SKM-1 treated with dmso at 0.1 percent for 144 hours (cell line): Measurements from ENCODE around the gene ADIPOR2.

Experiments used
- DNase-seq: peaks from one replicate; lab custom pipeline; 2025; ENCODE audit not compliant: unreplicated experiment; lab: John Stamatoyannopoulos, UW

The ADIPOR2 gene, protein sequence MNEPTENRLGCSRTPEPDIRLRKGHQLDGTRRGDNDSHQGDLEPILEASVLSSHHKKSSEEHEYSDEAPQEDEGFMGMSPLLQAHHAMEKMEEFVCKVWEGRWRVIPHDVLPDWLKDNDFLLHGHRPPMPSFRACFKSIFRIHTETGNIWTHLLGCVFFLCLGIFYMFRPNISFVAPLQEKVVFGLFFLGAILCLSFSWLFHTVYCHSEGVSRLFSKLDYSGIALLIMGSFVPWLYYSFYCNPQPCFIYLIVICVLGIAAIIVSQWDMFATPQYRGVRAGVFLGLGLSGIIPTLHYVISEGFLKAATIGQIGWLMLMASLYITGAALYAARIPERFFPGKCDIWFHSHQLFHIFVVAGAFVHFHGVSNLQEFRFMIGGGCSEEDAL

DNA sequence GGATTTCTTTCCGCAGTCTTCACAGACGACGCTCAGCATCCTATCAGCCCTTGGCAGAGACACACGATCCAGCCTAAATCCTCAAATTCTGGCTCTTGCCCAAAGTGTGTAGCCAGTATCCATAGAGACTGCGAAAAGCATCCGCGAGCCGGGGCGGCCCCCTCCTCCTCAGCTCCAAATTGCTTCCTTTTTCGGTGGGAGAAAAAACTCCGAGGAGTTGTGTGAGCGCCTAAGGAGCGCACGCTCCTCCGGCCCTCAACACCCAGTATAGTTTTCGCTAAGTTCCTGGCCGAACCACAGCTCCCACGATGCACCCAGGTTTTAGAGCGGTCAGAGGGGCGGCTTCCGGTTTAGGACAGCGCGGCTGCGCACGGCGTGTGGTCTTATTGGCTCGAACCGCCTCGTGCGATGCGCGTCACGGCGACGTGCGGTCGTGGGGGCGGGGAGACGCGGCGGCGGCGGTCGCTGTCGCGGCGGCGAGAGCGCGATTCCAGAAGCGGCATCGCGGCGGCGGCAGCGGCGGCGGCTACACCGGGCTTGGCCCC, at the start of gene ADIPOR2:
ADIPOR2 (plus strand) TSS at position 493 of the 545 bp plus-strand sequence. CDS start 63,274 bp downstream, outside the sequence.
- peak; percentile 74 for DNase-seq

DNA sequence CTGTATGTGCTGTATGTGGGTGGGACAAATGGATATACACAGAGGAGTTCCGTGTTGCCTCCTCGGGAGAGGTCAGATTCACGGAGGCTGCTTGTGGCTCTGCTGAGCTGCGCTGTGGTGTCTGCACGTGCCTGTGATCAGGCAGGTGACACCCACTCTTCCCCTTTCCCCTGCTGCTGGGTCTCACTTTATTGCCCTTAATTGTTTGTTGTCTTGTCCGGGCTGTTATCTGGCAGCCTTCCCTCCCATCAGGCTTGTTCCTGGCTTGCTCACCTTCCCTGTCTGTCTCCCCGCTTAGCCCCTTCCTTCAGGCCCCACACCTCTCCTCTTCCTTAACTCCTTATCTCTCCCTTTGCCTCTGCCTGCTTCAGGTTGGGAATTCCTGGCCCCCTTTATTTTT, 48.4 kb upstream of the ADIPOR2 start:
- DNase-seq = no peak

DNA sequence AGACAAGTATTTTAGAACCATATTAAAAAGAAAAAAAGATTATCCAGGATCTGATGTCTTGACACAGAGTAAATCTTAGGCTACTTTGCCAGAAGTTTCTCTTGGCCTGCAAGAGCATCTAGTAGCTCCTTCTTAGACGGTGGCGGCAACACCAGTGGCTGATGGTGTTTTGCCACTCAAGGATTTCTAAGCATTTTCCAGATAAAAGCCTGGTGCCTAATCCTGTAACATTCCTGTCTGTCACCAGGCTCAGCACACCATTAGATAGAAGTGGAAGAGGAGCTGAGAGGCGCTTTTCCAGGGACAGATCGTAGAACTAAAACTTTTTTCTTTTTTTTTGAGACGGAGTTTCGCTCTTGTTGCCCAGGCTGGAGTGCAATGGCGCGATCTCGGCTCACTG, 47.8 kb upstream of the ADIPOR2 start:
- no peak for DNase-seq

DNA sequence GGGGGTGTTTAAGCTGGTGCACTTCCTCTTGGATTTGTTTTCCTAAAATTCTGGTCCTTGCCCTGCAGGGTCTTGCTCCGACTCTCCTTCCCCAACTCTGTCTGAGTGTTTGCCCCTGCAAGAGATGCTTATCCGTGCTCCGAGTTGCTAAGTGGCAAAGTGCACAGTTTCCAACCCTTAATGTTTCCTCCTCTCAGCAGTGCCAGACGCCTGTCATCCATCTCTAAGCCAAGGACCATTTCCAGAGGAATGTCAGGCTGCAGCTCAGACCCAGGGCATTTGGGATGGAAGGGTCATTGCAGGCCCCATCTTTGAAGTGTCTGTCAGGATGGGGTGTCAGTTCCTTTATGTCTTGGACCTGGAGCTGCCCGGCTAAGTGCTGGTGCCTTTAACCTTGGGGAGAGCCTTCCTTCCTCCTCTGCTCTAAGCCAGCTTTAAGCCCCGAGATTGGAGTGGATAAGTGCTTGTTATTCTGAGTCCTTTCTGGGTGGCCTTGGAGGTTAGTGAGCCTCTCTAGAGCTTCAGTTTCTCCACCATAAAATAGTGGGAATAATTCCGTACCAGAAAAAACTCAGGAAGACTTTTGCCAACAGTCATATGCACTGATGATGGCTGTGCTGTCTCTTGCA, 46.9 kb upstream of the ADIPOR2 start:
- no peak for DNase-seq

DNA sequence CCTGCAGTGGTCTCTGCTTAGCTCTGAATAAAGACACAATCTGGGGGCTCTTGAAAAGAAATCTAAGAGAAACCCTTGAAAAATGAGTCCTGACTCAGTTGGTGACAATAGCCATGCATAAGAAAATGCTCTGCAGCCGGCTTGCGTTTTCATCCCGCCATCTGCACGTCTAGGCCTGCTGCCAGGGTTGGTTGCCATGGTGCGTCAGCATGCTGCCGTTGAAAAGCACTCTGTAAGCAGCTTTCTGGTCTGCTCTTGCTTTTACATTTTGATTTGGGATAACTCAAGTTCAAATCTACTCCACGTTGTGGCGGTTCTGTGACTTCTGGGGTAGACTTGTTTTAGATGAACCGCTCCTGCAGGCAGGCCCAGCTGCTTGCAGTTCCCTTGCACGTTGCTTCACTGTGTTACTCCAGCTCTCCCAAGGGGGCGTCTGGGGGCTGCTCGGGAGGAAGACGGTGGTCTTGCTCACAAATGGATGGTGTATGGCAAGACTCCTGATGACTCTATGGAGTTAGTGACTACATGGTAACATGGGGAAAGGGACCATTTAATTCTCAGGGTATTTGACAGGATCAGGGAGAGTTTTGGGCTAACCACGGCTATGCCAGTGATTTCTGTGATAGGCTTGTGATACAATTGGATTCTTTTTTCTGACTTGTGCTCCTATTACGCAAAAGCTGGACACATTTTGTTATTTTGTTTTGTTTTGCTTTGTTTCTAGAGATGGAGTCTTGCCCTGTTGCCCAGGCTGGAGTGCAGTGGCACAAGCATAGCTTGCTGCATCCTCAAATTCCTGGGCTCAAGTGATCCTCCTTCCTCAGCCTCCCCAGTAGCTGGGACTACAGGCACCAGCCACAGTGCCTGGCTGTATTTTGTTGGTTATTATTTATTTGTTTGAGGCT, 46.1 kb upstream of the ADIPOR2 start:
- DNase-seq = no peak

DNA sequence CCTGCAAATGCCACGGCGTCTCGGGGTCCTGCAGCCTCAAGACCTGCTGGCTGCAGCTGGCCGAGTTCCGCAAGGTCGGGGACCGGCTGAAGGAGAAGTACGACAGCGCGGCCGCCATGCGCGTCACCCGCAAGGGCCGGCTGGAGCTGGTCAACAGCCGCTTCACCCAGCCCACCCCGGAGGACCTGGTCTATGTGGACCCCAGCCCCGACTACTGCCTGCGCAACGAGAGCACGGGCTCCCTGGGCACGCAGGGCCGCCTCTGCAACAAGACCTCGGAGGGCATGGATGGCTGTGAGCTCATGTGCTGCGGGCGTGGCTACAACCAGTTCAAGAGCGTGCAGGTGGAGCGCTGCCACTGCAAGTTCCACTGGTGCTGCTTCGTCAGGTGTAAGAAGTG, 45.1 kb upstream of the ADIPOR2 start:
- DNase-seq = no peak

DNA sequence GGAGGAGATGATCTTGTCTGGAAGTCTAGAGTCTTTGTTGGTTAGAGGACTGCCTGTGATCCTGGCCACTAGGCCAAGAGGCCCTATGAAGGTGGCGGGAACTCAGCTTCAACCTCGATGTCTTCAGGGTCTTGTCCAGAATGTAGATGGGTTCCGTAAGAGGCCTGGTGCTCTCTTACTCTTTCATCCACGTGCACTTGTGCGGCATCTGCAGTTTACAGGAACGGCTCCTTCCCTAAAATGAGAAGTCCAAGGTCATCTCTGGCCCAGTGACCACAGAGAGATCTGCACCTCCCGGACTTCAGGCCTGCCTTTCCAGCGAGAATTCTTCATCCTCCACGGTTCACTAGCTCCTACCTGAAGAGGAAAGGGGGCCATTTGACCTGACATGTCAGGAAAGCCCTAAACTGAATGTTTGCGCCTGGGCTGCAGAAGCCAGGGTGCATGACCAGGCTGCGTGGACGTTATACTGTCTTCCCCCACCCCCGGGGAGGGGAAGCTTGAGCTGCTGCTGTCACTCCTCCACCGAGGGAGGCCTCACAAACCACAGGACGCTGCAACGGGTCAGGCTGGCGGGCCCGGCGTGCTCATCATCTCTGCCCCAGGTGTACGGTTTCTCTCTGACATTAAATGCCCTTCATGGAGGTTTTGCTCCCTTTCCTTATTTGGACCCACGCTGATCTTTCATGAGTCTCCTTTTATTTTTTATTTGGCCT, 44.1 kb upstream of the ADIPOR2 start:
- DNase-seq = no peak

DNA sequence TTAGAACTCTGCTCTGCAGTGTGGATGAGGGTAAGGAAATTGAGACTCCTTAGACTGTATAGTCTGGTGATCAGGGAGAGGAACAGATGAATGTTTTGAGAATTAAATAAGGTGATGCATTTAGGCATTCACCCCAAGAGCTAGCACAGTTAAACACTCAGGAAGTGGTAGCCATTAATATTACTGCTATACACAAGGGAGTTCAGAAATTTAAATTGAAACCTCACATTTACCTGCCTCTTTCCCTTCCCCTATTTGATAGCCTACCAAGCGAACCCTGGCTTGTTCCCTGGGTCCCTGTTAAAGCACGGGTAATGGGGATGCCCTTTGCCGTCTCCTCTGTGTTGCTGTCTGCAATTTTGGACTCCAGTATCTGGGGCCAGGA, 43.6 kb upstream of the ADIPOR2 start:
- DNase-seq = no peak

DNA sequence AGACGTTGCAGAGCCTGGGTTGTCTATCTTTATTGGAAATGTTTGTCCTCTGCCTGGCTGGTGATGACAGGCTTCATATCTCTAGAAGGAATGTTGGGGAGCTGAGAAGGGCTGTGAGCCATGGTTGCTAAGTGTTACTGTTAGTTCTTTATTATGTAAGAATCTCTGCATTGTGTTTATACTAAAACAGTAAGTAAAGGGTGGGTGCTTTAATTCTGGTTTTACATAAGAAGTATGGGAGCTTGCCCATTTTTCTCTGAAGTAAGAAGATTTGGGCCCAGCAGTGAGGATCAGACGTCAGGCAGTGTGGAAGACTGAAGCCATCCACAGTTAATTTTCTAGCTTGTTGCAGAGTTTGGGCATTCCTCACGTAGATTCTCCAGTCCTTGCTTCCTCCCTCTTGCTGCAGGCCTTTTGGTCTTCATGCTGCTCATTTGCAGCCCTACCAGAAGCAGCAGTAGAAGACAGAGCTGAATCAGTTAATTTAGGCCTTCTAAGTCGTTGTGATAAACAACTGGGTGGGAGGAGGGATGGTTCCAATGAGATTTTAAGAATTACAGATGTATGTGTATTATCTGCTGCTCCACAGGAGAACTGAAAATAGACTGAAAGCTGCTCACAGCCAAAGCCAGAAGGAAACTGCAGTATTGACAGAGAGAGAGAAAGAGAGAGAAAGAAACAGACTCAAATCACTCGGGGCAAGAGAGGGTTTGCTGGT, 40.5 kb upstream of the ADIPOR2 start:
- no peak for DNase-seq

DNA sequence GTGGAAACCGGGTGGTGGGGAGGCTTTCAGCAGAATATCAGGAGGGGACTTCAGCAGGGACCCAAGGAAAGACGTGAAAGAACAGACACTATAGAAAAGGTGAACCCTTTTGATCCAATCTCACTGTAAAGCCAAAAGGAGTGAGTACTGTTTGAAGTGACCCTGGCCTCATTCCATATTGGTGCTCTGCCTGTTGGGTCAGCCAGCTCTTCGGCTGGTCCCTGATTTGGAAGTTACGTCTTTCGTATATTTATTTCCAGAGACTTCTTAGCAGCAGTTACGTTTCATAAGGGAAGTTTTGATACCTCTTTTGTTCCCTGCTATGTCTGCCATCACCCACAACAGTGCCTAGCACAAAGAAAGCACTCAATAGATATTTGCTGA, 39.9 kb upstream of the ADIPOR2 start:
- DNase-seq = no peak

DNA sequence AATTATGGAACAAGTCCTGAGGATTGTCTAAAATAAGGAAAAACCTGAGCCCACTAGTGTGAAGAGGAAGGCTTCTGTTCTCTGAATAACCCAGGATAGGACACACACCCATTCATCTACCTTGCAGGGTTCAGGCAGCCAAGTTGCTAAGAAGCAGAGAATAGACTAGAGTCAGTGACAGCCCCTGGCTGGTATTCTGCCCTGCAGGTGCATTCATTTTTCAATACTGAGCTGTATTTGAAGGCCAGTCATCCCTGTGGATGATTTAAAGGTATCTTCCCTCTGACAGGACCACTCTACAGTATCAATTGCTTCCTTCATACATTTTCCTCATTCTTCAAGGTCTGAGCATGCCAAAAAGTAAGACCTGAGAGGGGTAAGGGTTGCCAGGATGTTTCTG, 38.9 kb upstream of the ADIPOR2 start:
- no peak for DNase-seq

DNA sequence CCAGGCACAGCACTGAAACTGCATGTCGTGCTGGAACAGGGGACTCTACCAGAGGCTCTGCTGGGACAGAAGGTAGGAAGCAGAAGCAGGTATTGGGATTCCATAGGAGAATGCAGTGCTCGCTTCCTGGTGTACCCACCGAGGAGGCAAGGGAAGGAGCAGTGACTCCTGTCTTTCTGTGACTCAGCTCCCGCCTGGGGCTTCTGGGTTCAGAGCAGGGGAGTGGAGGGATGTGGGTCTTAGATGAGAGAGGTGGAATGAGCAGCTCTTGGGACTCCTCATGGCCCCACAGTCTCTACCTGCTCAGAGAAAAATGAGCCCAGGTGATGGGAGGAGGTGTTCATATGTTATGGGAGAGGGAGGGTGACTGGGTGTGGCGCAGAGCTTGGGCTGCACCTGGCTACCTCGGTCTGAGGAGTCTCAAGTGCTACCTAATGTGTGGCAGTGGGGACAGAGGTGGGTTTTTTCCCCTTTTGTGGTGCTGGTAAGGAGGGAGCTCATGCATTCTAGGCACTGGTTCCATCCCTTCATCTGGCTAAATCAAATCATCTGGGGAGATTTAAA, 35.6 kb upstream of the ADIPOR2 start:
- no peak for DNase-seq

DNA sequence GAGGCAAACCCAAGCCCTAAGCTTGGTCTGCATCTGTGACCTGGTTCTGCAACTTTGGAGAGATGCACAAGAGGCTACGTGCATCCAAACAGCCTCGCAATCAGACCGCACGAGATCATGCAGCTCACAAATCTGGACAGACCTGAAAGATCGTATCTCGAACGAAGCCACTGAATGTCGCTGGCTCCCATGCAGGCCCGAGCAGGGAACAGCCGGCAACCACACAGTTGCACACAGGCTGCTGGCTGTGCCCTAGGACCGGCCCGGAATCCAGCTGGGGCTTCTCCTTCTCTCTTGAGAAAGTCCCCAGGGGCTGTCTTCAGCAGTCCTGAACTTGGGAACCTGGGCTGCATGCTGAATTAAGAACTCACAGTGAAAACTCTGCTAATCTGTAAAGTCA, 34.0 kb upstream of the ADIPOR2 start:
- DNase-seq = no peak

DNA sequence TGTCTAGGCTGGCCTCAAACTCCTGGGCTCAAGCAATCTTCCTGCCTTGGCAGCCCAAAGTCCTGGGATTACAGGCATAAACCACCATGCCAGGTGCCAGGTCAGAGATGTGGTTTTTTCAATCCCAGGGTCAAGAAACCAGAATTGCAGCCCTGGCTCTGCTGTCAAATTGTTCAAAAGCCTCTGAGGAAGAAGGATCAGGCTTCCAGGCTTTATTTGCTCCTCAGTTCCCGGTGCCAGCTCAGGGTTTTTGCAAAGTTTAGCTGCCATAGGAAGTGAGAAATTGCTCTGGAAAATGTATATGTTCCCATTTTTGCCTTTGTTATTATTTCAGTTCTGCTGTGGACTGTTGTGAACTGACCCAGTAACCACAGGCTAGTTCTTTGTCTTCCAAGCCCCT, 33.2 kb upstream of the ADIPOR2 start:
- no peak for DNase-seq

DNA sequence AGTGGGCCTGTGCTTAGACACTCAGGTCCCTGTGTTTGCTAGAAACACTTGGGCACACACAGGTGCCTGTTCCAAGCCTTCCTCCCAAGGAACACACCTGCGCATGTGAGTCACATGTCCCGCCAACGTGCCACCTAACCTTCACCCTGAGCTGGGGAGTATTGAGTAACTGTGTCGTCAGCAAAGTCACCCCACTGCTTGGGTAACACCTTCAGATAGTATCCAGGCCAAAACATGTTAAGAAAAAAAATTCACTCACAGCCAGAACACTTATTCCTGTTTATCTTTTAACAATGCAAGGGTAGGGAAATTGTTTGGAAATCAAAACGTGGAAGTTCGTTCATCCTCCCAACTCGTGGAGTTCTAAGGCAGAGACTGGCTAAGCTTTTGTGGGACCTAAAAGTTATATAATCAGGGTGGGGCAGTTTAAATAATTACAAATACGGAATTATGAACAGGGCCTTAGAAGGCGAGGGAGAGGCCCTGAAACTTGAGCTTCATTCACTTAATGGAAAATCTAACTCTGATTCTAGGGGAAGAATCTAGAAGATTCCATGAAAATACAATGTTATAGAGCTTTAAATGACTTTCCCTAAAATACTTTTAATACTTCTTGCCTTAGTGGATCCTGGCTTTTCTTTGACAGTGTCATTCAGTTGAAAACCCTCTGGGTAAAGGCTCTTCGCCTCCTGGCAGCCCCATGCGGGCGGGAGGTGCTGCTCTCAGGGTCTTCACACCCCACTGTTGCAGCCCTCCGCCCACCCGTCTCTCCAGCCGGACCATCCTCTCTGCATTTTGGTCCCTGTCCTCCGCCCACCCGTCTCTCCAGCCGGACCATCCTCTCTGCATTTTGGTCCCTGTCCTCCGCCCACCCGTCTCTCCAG, 30.3 kb upstream of the ADIPOR2 start:
- DNase-seq = no peak

DNA sequence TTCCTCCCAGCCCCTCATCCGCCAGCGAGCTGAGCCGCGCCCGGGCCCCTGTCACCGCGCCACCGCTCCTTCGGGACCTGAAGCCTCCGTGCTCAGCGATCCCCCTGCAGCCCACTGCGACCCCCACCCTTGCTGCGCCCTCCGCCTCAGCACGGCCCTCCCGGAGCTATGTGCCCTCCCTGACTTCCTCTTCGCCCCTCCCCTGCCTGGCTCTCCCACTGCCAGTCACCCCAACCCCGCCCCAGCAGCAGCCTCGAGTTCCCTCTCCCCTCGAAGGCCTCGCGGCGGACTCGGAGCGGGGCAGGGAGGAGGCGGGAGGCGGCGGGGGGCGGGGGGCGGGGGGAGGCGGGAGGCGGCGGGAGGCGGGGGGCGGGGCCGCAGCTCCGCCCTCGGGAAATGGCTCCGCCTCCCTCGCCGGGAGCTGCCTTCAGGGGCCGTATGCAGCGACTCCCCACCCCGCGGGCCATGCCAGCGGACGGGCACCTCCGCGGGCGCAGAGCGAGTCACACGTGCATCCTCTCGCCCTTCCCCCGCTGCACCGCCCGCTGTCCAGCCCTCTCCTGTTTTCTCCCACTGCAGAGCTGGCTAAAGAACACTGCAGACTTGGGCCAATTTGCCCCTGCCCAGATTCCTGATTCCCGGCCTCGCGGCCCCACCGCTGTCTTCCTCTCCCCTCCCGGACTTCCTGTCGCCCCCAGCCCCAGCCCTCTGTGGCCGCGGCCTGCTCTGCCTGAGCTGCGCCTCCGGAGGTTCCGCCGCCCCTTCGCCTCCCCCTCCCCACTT, 29.1 kb upstream of the ADIPOR2 start:
- DNase-seq = peak; percentile 87

DNA sequence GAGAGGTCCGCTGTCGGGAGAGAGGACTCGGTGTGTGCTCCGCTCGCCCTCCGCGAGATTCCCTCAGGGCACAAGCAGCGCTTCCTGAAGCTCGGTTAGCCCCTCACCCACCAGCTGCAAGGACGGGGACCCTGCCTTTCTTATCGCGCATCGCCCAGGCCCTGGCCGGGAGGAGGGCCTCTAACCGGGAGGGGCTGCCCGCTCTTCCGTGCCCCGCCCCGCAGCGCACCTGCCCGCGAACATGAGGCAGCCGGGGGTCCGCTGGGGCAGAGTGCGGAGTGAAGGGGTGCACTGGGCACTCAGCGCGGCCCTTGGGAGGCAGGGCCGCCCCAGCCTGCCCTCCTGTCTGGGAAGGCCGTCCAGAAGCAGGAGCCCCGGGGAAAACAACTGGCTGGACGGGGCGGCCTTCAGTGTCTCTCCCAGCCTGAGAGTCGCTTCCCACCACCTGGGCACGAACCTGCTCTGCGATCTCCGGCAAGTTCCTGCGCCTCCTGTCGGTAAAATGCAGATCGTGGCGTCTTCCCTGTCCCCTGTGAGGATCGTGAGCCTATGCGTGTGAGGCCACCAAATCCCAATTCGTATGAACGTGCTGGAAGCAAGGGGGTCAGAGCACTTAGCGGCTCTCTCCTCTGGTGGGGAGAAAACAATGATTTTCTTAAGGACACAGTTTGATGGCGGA, 28.0 kb upstream of the ADIPOR2 start:
- DNase-seq = no peak
